Gastroesophageal sphincter (tissue), 3 donors: ENCODE data around the gene FGGY.

ENCODE experiments used
- CTCF ChIP-seq, 4 experiments: fragments of 200-600 bp in 2 of 4; fragments of 450-650 bp in 2 of 4; sonication (generic) in 1 of 4; IDR thresholded peaks; one replicate each; pipeline ENCODE4 v1.5.1; 2017 to 2019; ENCODE audit warnings: antibody characterized with exemption in 4 of 4, mild to moderate bottlenecking in 2 of 4, moderate library complexity in 2 of 4
- POLR2A ChIP-seq, 2 donors: fragments of 450-650 bp; IDR thresholded peaks; one replicate each; pipeline ENCODE4 v1.6.1; 2017; ENCODE audit warnings: antibody characterized with exemption in 2 of 2, mild to moderate bottlenecking in 2 of 2, moderate library complexity in 1 of 2
- POLR2AphosphoS5 ChIP-seq: sonication (generic); formaldehyde crosslinking; IDR thresholded peaks from one replicate; pipeline ENCODE4 v1.6.1; 2017; ENCODE audit warnings: antibody characterized with exemption

GRCh38 chr1:59739111-59739510 lies 442.2 kb downstream of the FGGY start:
- TF ChIP-seq POLR2A (IDR thresholded peaks at IDR 0.05) = no peak
- no peak for TF ChIP-seq CTCF (IDR thresholded peaks at IDR 0.05)
- TF ChIP-seq POLR2AphosphoS5 = no peak
